HG03575 (cell line): Measurements from ENCODE around the gene RMP24.
"Not testable (repeated sequence)": the region's sequence is repeated elsewhere in the genome, so short reads cannot be mapped to it uniquely, and the experiment has no call there.

Experiments
- ATAC-seq: cut with Tn5 transposase; IDR thresholded peaks from one replicate; pipeline ENCODE4 v1.9.1; 2021; ENCODE audit not compliant: unreplicated experiment, insufficient number of reproducible peaks, low FRiP score; ENCODE audit errors: extremely low read depth

RMP24 gene

DNA sequence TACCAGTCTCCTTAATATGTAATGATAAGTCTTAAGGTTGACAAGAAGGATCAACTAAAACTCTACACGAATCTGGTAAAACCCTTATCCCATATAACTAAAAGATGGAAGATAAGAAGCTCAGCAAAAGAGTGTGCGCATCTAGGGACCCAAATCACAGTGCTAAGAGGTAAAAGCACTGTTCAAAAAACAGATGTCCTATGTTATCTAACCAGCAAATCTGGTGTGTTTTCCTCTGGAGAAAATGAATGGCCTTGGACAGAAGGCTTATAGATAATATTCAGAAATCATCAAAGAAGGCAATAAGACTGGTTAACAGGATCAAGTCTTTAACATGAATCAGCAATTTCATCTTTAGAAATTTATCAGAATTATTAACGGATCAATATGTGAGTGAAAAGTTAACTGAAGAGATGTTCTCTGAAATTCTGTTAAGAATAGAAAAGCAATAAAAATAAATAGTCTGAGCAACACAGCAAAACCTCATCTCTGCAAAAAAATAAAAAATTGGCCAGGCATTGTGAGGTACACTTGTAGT, 47.8 kb downstream of the RMP24 start:
- no peak for ATAC-seq

DNA sequence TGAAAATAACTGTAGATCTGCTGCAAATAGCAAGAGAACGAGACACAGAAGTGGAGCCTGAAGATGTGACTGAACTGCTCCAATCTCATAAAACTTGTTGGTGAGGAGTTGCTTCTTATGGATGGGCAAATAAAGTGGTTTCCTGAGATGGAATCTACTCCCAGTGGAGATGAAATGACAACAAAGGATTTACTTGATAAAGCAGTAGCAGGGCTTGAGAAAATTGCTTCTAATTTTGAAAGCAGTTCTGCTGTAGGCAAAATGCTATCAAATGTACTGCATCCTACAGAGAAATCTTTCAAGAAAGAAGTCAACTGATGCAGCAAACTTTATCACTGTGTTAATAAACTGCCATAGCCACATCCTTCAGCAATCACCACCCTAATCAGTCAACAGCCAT, 50.9 kb downstream of the RMP24 start:
- no peak for ATAC-seq

DNA sequence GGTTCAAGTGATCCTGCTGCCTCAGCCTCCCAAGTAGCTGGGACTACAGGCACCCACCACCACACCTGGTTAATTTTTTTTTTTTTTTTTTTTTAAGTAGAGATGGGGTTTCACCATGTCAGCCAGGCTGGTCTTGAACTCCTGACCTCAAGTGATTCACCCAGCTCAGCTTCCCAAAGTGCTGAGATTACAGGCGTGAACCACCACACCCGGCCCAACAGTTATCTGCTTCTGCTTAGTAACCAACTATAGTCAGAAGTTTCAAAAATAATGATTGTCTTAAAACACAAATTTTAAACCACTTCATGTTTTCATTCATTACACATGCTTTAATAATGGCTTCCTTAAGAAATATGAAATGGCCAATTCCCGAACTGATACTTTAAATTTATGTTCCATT, 51.8 kb downstream of the RMP24 start:
- not testable (repeated sequence) for ATAC-seq

DNA sequence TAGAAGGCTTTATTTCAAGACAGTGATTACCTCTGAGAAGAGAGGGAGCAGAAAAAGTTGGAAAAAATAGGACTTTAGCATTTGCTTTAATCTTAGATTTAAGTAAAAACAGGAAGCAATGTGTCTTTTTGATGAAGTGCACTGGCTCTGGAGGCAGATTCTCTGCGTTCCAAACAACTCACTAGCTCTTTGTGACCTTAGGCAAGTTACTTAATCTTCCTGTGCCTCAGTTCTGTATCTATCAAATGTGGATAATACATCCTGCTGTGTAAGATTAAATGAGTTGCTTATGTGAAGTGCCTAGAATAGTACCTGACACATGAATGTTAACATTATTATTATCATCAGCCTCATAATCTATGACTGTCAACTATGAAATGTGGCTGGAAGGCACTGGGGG, 52.5 kb downstream of the RMP24 start:
- no peak for ATAC-seq

DNA sequence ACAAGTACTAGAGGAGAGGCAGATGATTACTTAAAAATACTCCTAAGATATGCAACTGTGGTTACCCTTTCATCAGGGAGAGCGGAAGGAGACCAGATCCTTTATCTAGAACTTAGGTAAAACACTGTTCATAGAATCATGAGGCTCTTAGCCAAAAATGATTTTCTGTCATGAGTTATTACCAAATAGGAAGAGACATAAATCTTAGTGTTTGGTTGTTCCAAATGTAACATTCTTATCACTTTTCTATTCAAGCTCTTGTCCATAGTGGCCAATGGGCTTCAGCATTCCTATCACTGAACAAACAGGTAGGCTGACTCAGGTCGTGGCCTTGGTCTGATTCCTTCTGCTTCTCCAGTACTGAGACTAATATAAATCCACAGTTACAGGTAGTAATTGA, 56.4 kb downstream of the RMP24 start:
- no peak for ATAC-seq
